DMS153 treated with DMSO at 0.1 percent for 48 hours (cell line): ENCODE measurements around the gene PRDM12.

Experiments used
- DNase-seq: peaks from one replicate; lab custom pipeline; 2025; ENCODE audit not compliant: unreplicated experiment; lab: John Stamatoyannopoulos, UW

PRDM12 gene

GRCh38 chr9:130635721-130636647, 28.4 kb upstream of the PRDM12 start:
- DNase-seq: no peak

- no peak for DNase-seq
Measured at GRCh38 chr9:130636648-130637020, 27.8 kb upstream of the PRDM12 start.

GRCh38 chr9:130638284-130639123, 25.9 kb upstream of the PRDM12 start:
- no peak for DNase-seq

- DNase-seq: no peak
Measured at GRCh38 chr9:130639124-130639765, 25.1 kb upstream of the PRDM12 start.

- no peak for DNase-seq
Measured at GRCh38 chr9:130639866-130640555, 24.4 kb upstream of the PRDM12 start.

- no peak for DNase-seq
Measured at GRCh38 chr9:130640681-130641080, 23.7 kb upstream of the PRDM12 start.

GRCh38 chr9:130642926-130643325, 21.5 kb upstream of the PRDM12 start:
- no peak for DNase-seq

GRCh38 chr9:130651221-130651620, 13.2 kb upstream of the PRDM12 start:
- DNase-seq: no peak

- no peak for DNase-seq
Measured at GRCh38 chr9:130651752-130652151, 12.6 kb upstream of the PRDM12 start.

GRCh38 chr9:130654879-130655278, 9.5 kb upstream of the PRDM12 start:
- DNase-seq: no peak

GRCh38 chr9:130658893-130659698, 5.3 kb upstream of the PRDM12 start:
- no peak for DNase-seq

- DNase-seq: no peak
Measured at GRCh38 chr9:130659699-130660248, 4.6 kb upstream of the PRDM12 start.

- DNase-seq: no peak
Measured at GRCh38 chr9:130660326-130660682, 4.1 kb upstream of the PRDM12 start.

- no peak for DNase-seq
Measured at GRCh38 chr9:130660683-130661450, 3.5 kb upstream of the PRDM12 start.

GRCh38 chr9:130661451-130662098, 2.8 kb upstream of the PRDM12 start:
- no peak for DNase-seq

- DNase-seq: no peak
Measured at GRCh38 chr9:130662099-130662969, 2.1 kb upstream of the PRDM12 start.

- no peak for DNase-seq
Measured at GRCh38 chr9:130662970-130663257, 1.5 kb upstream of the PRDM12 start.
